PC-9 (cell line): Measurements from ENCODE around the gene GABARAP. TPM values are rescaled to one million over a fixed set of nuclear protein-coding genes. Genes with fewer than 3 reads are reported as not detected.

Source experiments
- BruUV-seq: library from RNA; stranded (reverse); fragments of 400-500 nt; replicated peaks from 2 replicates; lab custom pipeline; 2021; lab: Mats Ljungman, UMichigan
- CTCF ChIA-PET: fragments of 300-600 bp; sonication (Branson Sonifier 250); formaldehyde crosslinking; loops from one replicate; lab custom pipeline; 2022; ENCODE audit warnings: antibody characterized with exemption; lab: Charles Lee
- POLR2A ChIA-PET: fragments of 300-600 bp; sonication (Branson Sonifier 250); formaldehyde crosslinking; loops from one replicate; lab custom pipeline; 2022; ENCODE audit warnings: antibody characterized with exemption; ENCODE audit not compliant: unreplicated experiment; lab: Charles Lee
- DNase-seq, 2 experiments: peaks; one replicate each; pipeline versions ENCODE4 v3.0.0 to v3.0.0-alpha.2; 2015 to 2022; ENCODE audit warnings: mixed read lengths in 1 of 2
- H2AFZ ChIP-seq: fragments of 200-600 bp; sonication (generic); 2 replicates; pipeline ENCODE4 v1.8.1; 2017; ENCODE audit warnings: antibody characterized with exemption
- H3F3A ChIP-seq: fragments of 200-600 bp; sonication (generic); 2 replicates; pipeline ENCODE4 v1.8.1; 2017; ENCODE audit warnings: antibody characterized with exemption, mild to moderate bottlenecking, low read depth; ENCODE audit not compliant: insufficient read depth
- H3K27ac ChIP-seq: fragments of 200-600 bp; sonication (generic); 2 replicates; pipeline ENCODE4 v1.6.1; 2016; ENCODE audit warnings: mixed run types
- H3K27me3 ChIP-seq: fragments of 200-600 bp; sonication (generic); 2 replicates; pipeline ENCODE4 v1.6.1; 2016; ENCODE audit warnings: low read depth, mixed run types; ENCODE audit not compliant: insufficient read depth
- H3K36me3 ChIP-seq: fragments of 200-600 bp; sonication (generic); 2 replicates; pipeline ENCODE4 v1.6.1; 2016; ENCODE audit warnings: low read depth, mixed run types
- H3K4me1 ChIP-seq: fragments of 200-600 bp; sonication (generic); replicated peaks from 2 replicates; pipeline ENCODE4 v1.6.1; 2016; ENCODE audit warnings: mixed run types; ENCODE audit not compliant: insufficient read depth
- H3K4me2 ChIP-seq: fragments of 200-600 bp; sonication (generic); 2 replicates; pipeline ENCODE4 v1.6.1; 2017; ENCODE audit warnings: mixed run types
- H3K4me3 ChIP-seq: fragments of 200-600 bp; sonication (generic); 2 replicates; pipeline ENCODE4 v1.6.1; 2016; ENCODE audit warnings: mixed run types
- H3K79me2 ChIP-seq: fragments of 200-600 bp; sonication (generic); 2 replicates; pipeline ENCODE4 v1.6.1; 2017; ENCODE audit warnings: low read depth, mixed run types
- H3K9me2 ChIP-seq: fragments of 200-600 bp; sonication (generic); 2 replicates; pipeline ENCODE4 v1.8.1; 2017; ENCODE audit warnings: mild to moderate bottlenecking; ENCODE audit not compliant: insufficient read depth
- H3K9me3 ChIP-seq: fragments of 200-600 bp; sonication (generic); 2 replicates; pipeline ENCODE4 v1.8.1; 2016; ENCODE audit warnings: low read depth; ENCODE audit not compliant: insufficient read depth
- H4K20me1 ChIP-seq: fragments of 200-600 bp; sonication (generic); 2 replicates; pipeline ENCODE4 v1.8.1; 2017; ENCODE audit not compliant: insufficient read depth
- EZH2 ChIP-seq: fragments of 200-600 bp; sonication (generic); IDR thresholded peaks from 2 replicates; pipeline ENCODE4 v1.8.0; 2017; ENCODE audit warnings: antibody characterized with exemption, low read depth
- intact Hi-C: fragments of 100-400 bp; cut with micrococcal nuclease; formaldehyde crosslinking; loops from one replicate; pipeline ENCODE4 v1.10.0; 2022; ENCODE audit not compliant: unreplicated experiment
- total RNA-seq: library from RNA; stranded (reverse); gene quantifications from 2 replicates; pipeline ENCODE4 v1.2.3, GENCODE V29; 2021
- TF ChIP-seq, protein P1 (sequence below): fragments of 200-600 bp; sonication (generic); conservative IDR thresholded peaks from 2 replicates; pipeline ENCODE4 v1.6.1; 2017; ENCODE audit warnings: mixed run types, antibody characterized with exemption, mild to moderate bottlenecking, moderate library complexity

GABARAP gene
- total RNA-seq, 1 experiment from 2014 or later: 424 TPM

DNA sequence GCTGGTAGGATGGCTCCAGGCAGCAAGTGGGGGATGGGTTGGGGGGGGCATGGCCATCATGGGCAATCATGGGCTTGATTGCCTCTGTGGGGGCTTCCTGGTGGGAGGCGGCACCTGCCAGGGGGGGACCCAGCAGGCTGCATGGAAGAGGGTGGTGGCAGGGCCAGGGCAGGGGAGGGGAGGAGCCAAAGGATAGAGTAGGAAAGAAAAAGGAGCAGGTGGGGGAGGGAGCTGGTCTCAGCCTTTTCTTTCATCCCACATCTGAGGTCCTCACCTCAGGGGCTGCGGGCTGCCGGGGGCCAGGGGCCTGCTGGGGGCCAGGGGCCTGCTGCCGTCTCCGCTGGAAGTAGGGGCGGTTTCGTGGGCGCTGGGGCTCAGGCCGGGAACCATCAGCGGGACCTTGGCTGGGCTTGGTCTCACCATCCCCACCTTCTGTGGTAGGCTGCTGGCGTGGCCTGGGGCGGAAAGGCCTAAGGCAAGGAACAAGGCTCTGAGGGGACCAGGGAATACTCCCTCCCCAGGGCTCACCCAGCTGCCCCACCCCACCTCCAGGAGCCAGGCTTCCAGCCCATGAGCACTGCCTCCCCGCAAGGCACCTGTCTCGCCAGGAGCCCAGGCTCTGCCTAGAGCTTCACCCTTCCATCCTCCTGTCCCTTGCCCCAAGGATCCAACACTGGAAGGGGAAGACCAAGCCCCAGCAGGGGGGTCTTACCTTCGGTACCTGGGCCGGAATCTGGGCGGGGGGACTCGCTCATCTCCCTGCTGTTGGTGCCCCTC lies 47.2 kb upstream of the GABARAP start:
- Histone ChIP-seq H3K79me2 (no peaks in the 10 kb centered on the region), H3K4me3 (no peak overlapping the region), H3K4me1 (peaks cover 21% of the 10 kb centered on the region), H3K4me2 (no peak overlapping the region), H4K20me1 (no peaks in the 10 kb centered on the region), H3K9me2 (no peaks in the 10 kb centered on the region), H2AFZ (no peak overlapping the region), H3K27me3 (peaks cover 10% of the 10 kb centered on the region; the same call in 1 of the 2 replicates), H3K27ac (no peak overlapping the region), H3K9me3 (no peaks in the 10 kb centered on the region), H3K36me3 (no peaks in the 10 kb centered on the region), H3F3A (peaks cover 16% of the 10 kb centered on the region; the same call in 1 of the 2 replicates)
- POLR2A ChIA-PET: no interaction called here
- DNase-seq: no peak
- TF ChIP-seq, protein P1, sequence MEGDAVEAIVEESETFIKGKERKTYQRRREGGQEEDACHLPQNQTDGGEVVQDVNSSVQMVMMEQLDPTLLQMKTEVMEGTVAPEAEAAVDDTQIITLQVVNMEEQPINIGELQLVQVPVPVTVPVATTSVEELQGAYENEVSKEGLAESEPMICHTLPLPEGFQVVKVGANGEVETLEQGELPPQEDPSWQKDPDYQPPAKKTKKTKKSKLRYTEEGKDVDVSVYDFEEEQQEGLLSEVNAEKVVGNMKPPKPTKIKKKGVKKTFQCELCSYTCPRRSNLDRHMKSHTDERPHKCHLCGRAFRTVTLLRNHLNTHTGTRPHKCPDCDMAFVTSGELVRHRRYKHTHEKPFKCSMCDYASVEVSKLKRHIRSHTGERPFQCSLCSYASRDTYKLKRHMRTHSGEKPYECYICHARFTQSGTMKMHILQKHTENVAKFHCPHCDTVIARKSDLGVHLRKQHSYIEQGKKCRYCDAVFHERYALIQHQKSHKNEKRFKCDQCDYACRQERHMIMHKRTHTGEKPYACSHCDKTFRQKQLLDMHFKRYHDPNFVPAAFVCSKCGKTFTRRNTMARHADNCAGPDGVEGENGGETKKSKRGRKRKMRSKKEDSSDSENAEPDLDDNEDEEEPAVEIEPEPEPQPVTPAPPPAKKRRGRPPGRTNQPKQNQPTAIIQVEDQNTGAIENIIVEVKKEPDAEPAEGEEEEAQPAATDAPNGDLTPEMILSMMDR: no peak
- TF ChIP-seq EZH2: no peak
- CTCF ChIA-PET: interaction anchor here (0.5 kb wide), 1 partner anchor 47 kb away, joined by 6 read pairs; the partner anchor contains the start of gene GABARAP
- BruUV-seq: no TSS peak
- intact Hi-C loops: no loop called here

GRCh38 chr17:7285679-7286078 lies 43.4 kb upstream of the GABARAP start:
- Histone ChIP-seq H3K9me2 (no peaks in the 10 kb centered on the region), H3K4me3 (no peak overlapping the region), H3K36me3 (no peaks in the 10 kb centered on the region), H3K4me2 (no peak overlapping the region), H3K27me3 (peaks cover 5% of the 10 kb centered on the region; the same call in 1 of the 2 replicates), H2AFZ (no peak overlapping the region), H3F3A (peaks cover 4% of the 10 kb centered on the region; the same call in 1 of the 2 replicates), H3K9me3 (no peaks in the 10 kb centered on the region), H4K20me1 (no peaks in the 10 kb centered on the region), H3K27ac (no peak overlapping the region), H3K4me1 (no peaks in the 10 kb centered on the region), H3K79me2 (no peaks in the 10 kb centered on the region)
- no TSS peak for BruUV-seq
- CTCF ChIA-PET: no interaction called here
- intact Hi-C loops: no loop called here
- TF ChIP-seq, protein P1: no peak
- TF ChIP-seq EZH2: no peak
- POLR2A ChIA-PET: no interaction called here
- no peak for DNase-seq

- TF ChIP-seq, protein P1: no peak
- no peak for TF ChIP-seq EZH2
- Histone ChIP-seq H2AFZ (no peak overlapping the region), H4K20me1 (no peaks in the 10 kb centered on the region), H3F3A (peaks cover 9% of the 10 kb centered on the region; the same call in 1 of the 2 replicates), H3K4me1 (0 out of 2 replicates have a peak, but pooled peaks cover 4% of the 10 kb centered on the region), H3K9me2 (no peaks in the 10 kb centered on the region), H3K36me3 (no peaks in the 10 kb centered on the region), H3K27ac (no peak overlapping the region), H3K4me2 (no peak overlapping the region), H3K79me2 (no peaks in the 10 kb centered on the region), H3K4me3 (no peak overlapping the region), H3K9me3 (no peaks in the 10 kb centered on the region), H3K27me3 (no peaks in the 10 kb centered on the region; the same call in 1 of the 2 replicates)
- DNase-seq: no peak
- BruUV-seq: no TSS peak
- CTCF ChIA-PET: no interaction called here
- POLR2A ChIA-PET: no interaction called here
- intact Hi-C loops: no loop called here
Observed at GRCh38 chr17:7284911-7285310, 42.7 kb upstream of the GABARAP start.
